H1 (cell line): ENCODE measurements around the gene RABGAP1. TPM values are rescaled to one million over a fixed set of nuclear protein-coding genes. Genes with fewer than 3 reads are reported as not detected.

Source experiments
- CTCF ChIA-PET: fragments of 300-600 bp; sonication (Branson Sonifier 250); formaldehyde crosslinking; loops from one replicate; lab custom pipeline; 2021; ENCODE audit not compliant: partially characterized antibody; lab: Charles Lee
- POLR2A ChIA-PET: fragments of 300-600 bp; sonication (Branson Sonifier 250); formaldehyde crosslinking; loops from one replicate; lab custom pipeline; 2021; ENCODE audit warnings: inconsistent platforms; ENCODE audit not compliant: partially characterized antibody; lab: Charles Lee
- DNase-seq, 2 experiments: peaks; one replicate each; pipeline versions ENCODE4 v3.0.0 to v3.0.0-alpha.2; 2010 to 2022; ENCODE audit warnings: low spot score in 2 of 2, low read depth in 1 of 2, mixed read lengths in 1 of 2
- FAIRE-seq: peaks from 2 replicates; lab custom pipeline; 2011; peaks lifted over from hg19 to GRCh38; lab: Jason Lieb, UNC
- H2AFZ ChIP-seq: 2 replicates; pipeline ENCODE4 v1.8.1; 2012; ENCODE audit warnings: low read length, inconsistent platforms
- H2AK5ac ChIP-seq: 2 replicates; pipeline ENCODE4 v1.6.1; 2013; ENCODE audit warnings: low read depth, low read length
- H2BK120ac ChIP-seq: replicated peaks from 2 replicates; pipeline ENCODE3; 2013; ENCODE audit warnings: low read depth, low read length, inconsistent platforms
- H2BK12ac ChIP-seq: 2 replicates; pipeline ENCODE4 v1.6.1; 2013; ENCODE audit warnings: low read depth, low read length
- H2BK15ac ChIP-seq: 2 replicates; pipeline ENCODE4 v1.6.1; 2013; ENCODE audit warnings: low read length
- H2BK20ac ChIP-seq: 2 replicates; pipeline ENCODE4 v1.6.1; 2013; ENCODE audit warnings: low read length
- H2BK5ac ChIP-seq: 2 replicates; pipeline ENCODE4 v1.6.1; 2013; ENCODE audit warnings: low read depth, low read length
- H3K14ac ChIP-seq: 2 replicates; pipeline ENCODE4 v1.6.1; 2013; ENCODE audit warnings: inconsistent platforms; ENCODE audit not compliant: insufficient read length
- H3K18ac ChIP-seq: 2 replicates; pipeline ENCODE4 v1.6.1; 2013; ENCODE audit warnings: low read length; ENCODE audit errors: extremely low read depth
- H3K23ac ChIP-seq: 2 replicates; pipeline ENCODE4 v1.6.1; 2013; ENCODE audit warnings: inconsistent platforms; ENCODE audit not compliant: insufficient read length
- H3K23me2 ChIP-seq: 2 replicates; pipeline ENCODE4 v1.6.1; 2013; ENCODE audit warnings: low read depth, low read length
- H3K27ac ChIP-seq: 2 replicates; pipeline ENCODE4 v1.6.1; 2011; ENCODE audit warnings: low read depth, low read length, inconsistent platforms
- H3K27me3 ChIP-seq, 4 experiments: replicated peaks in 1 of 4; 1 replicate in 1 of 4; 2 replicates in 3 of 4; pipeline versions ENCODE4 v1.6.1 to v1.8.1; 2011 to 2013; ENCODE audit warnings: low read length in 3 of 4, mild to moderate bottlenecking in 3 of 4, inconsistent platforms in 2 of 4, mixed read lengths in 2 of 4, moderate library complexity in 1 of 4; ENCODE audit not compliant: control insufficient read depth in 3 of 4, insufficient read depth in 3 of 4; ENCODE audit errors: extremely low read depth in 1 of 4
- H3K36me3 ChIP-seq, 4 experiments: 2 replicates each; pipeline versions ENCODE4 v1.6.1 to v1.8.1; 2011 to 2013; ENCODE audit warnings: mild to moderate bottlenecking in 4 of 4, low read length in 3 of 4, moderate library complexity in 2 of 4, control low read depth in 1 of 4, inconsistent platforms in 1 of 4; ENCODE audit not compliant: insufficient read depth in 4 of 4, control insufficient read depth in 2 of 4
- H3K4ac ChIP-seq: replicated peaks from 2 replicates; pipeline ENCODE3; 2013; ENCODE audit warnings: low read length, low read depth, mixed read lengths, inconsistent platforms; ENCODE audit not compliant: insufficient read length
- H3K4me1 ChIP-seq, 4 experiments: replicated peaks in 1 of 4; 1 replicate in 1 of 4; 2 replicates in 3 of 4; pipeline versions ENCODE4 v1.6.1 to v1.8.1; 2011 to 2013; ENCODE audit warnings: low read length in 3 of 4, inconsistent platforms in 2 of 4, mixed read lengths in 1 of 4; ENCODE audit not compliant: insufficient read depth in 4 of 4, control insufficient read depth in 3 of 4
- H3K4me2 ChIP-seq, 2 experiments: 2 replicates each; pipeline versions ENCODE4 v1.6.1 to v1.8.1; 2011 to 2013; ENCODE audit warnings: low read depth in 2 of 2, low read length in 2 of 2, control low read depth in 1 of 2, inconsistent platforms in 1 of 2, mild to moderate bottlenecking in 1 of 2; ENCODE audit not compliant: insufficient read depth in 1 of 2
- H3K4me3 ChIP-seq, 4 experiments: fragments of 200-600, 300-600 bp in 1 of 4; sonication (generic), shearing (Covaris generic), sonication (Bioruptor Twin) in 1 of 4; 2 replicates each; pipeline versions ENCODE4 v1.5.1 to v1.8.1; 2011 to 2016; ENCODE audit warnings: low read length in 4 of 4, low read depth in 3 of 4, control low read depth in 2 of 4, inconsistent platforms in 2 of 4, mild to moderate bottlenecking in 2 of 4, mixed read lengths in 1 of 4, moderate library complexity in 1 of 4; ENCODE audit not compliant: insufficient read depth in 2 of 4; ENCODE audit errors: extremely low read depth in 1 of 4
- H3K56ac ChIP-seq: replicated peaks from 2 replicates; pipeline ENCODE3; 2013; ENCODE audit warnings: low read depth, mild to moderate bottlenecking, mixed read lengths, low read length, inconsistent platforms; ENCODE audit not compliant: insufficient read length
- H3K79me1 ChIP-seq: 2 replicates; pipeline ENCODE4 v1.6.1; 2013; ENCODE audit warnings: low read depth, low read length, control low read depth
- H3K79me2 ChIP-seq, 2 experiments: 2 replicates each; pipeline versions ENCODE4 v1.6.1 to v1.8.1; 2012 to 2013; ENCODE audit warnings: low read length in 2 of 2, mild to moderate bottlenecking in 2 of 2, inconsistent platforms in 1 of 2; ENCODE audit not compliant: insufficient read depth in 2 of 2, control insufficient read depth in 1 of 2
- H3K9ac ChIP-seq, 4 experiments: replicated peaks in 1 of 4; 1 replicate in 1 of 4; 2 replicates in 3 of 4; pipeline versions ENCODE4 v1.6.1 to v1.8.1; 2011 to 2013; ENCODE audit warnings: low read depth in 3 of 4, low read length in 3 of 4, control low read depth in 2 of 4, mild to moderate bottlenecking in 2 of 4, moderate library complexity in 2 of 4, inconsistent platforms in 1 of 4; ENCODE audit errors: extremely low read depth in 1 of 4
- H3K9me3 ChIP-seq, 2 experiments: 2 replicates each; pipeline versions ENCODE4 v1.6.1 to v1.8.1; 2012 to 2013; ENCODE audit warnings: mild to moderate bottlenecking in 2 of 2, moderate library complexity in 2 of 2, control low read depth in 1 of 2, inconsistent platforms in 1 of 2, low read depth in 1 of 2, low read length in 1 of 2, mixed read lengths in 1 of 2; ENCODE audit not compliant: insufficient read depth in 2 of 2
- H4K20me1 ChIP-seq, 2 experiments: replicated peaks in 1 of 2; 2 replicates each; pipeline versions ENCODE3 to v1.8.1; 2011 to 2013; ENCODE audit warnings: inconsistent platforms in 2 of 2, low read length in 2 of 2, mild to moderate bottlenecking in 1 of 2; ENCODE audit not compliant: insufficient read depth in 2 of 2, control insufficient read depth in 1 of 2
- H4K5ac ChIP-seq: 2 replicates; pipeline ENCODE4 v1.6.1; 2013; ENCODE audit warnings: low read length, low read depth, mixed read lengths, inconsistent platforms; ENCODE audit not compliant: insufficient read length
- H4K8ac ChIP-seq: 2 replicates; pipeline ENCODE4 v1.8.0; 2013; ENCODE audit warnings: mild to moderate bottlenecking, moderate library complexity, low read length, inconsistent platforms; ENCODE audit not compliant: insufficient read depth; ENCODE audit errors: extremely low read depth
- H4K91ac ChIP-seq: replicated peaks from 2 replicates; pipeline ENCODE3; 2013; ENCODE audit warnings: low read length, mixed read lengths, inconsistent platforms; ENCODE audit not compliant: insufficient read length
- KDM5A ChIP-seq: fragments of 200-600 bp; IDR thresholded peaks from 2 replicates; pipeline ENCODE4 v1.7.1; 2012; ENCODE audit warnings: mild to moderate bottlenecking, low read length, inconsistent platforms, mixed read lengths
- RBBP5 ChIP-seq: IDR thresholded peaks from 2 replicates; pipeline ENCODE4 v1.7.1; 2012; ENCODE audit warnings: low read depth, mild to moderate bottlenecking, inconsistent platforms, low read length, moderate library complexity, borderline replicate concordance
- TEAD4 ChIP-seq: IDR thresholded peaks from 2 replicates; pipeline ENCODE4 v1.6.1; 2012; ENCODE audit warnings: low read depth, low read length, inconsistent platforms, mixed read lengths
- WGBS, 2 experiments: shearing (Covaris generic) in 1 of 2; methylation state at CpG; one replicate each; pipeline versions ENCODE4 v1.1.6 to v1.1.7; 2013 to 2015; ENCODE audit warnings: low lambda C conversion rate in 2 of 2, mixed read lengths in 2 of 2, inconsistent platforms in 1 of 2, low coverage in 1 of 2, missing lambda C conversion rate in 1 of 2; ENCODE audit not compliant: insufficient replicate concordance in 2 of 2, insufficient coverage in 1 of 2, insufficient read length in 1 of 2; ENCODE audit errors: extremely low coverage in 1 of 2, missing lambda C conversion rate in 1 of 2; 5-methylcytosine and 5-hydroxymethylcytosine counted together
- polyA plus RNA-seq, 7 experiments: library from polyadenylated mRNA; depleted of rRNA in 3 of 7; stranded (reverse) in 5 of 7; unstranded in 2 of 7; fragments of >200 nt in 5 of 7; fragments of 200-250 nt in 2 of 7; gene quantifications; 1 replicate in 5 of 7; 2 replicates in 1 of 7; 4 replicates in 1 of 7; pipeline versions ENCODE4 v1.2.1 to v1.2.3, GENCODE V29; 2011 to 2013; ENCODE audit warnings: missing spikeins in 2 of 7, mixed read lengths in 2 of 7
- total RNA-seq: library from RNA; stranded (reverse); fragmentation: NEBNext Ultra II Directional; extraction: Animal tissue kit (Norgen Biotek cat#: 25700); gene quantifications from 2 replicates; pipeline ENCODE4 v1.2.1, GENCODE V29; 2021

The RABGAP1 gene
- total and polyA plus RNA-seq, 2 of the 8 experiments (the other 6 are each of a cell fraction or from before 2014, with no cell fraction given): 15.7 to 38.3 TPM

DNA sequence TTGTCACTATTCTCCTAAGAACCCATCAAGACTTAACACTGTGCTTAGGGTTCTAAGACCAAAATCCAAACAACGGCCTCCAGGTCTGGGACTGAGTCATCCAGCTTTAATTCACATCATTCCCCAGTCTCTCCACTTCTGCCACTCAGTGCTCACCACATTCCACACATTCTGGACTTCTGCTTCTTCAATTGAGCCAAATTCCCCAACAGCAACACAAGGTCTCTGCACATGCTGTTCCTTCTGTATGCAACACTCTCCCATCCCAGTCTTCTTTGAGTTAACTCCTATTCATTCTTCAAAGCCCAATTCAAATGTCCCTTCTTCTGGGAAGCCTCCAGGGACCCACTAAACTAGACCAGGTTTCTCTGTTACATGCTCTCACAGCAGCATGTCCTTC lies 190.4 kb downstream of the RABGAP1 start:
- no peak overlapping the region for H2BK5ac ChIP-seq
- TF ChIP-seq KDM5A: no peak
- TF ChIP-seq TEAD4: 0 out of 2 replicates have a peak, but pooled peaks have one; percentile 36
- TF ChIP-seq RBBP5: no peak
- TF ChIP-seq, all 59 proteins: peak for 1
- Histone ChIP-seq H3K27ac (no peak overlapping the region), H3K56ac (no peak overlapping the region), H3K4me3 (no peak overlapping the region), H3K9me3 (no peaks in the 10 kb centered on the region), H3K36me3 (peaks cover 0 to 42% (median 26%) of the 10 kb centered on the region in 4 experiments; a peak in 5 of 8 replicates), H3K23ac (no peak overlapping the region), H3K27me3 (no peaks in the 10 kb centered on the region), H2BK20ac (no peak overlapping the region), H3K9ac (no peak overlapping the region), H3K18ac (no peak overlapping the region), H2BK12ac (no peak overlapping the region), H4K91ac (no peak overlapping the region), H4K5ac (no peak overlapping the region), H3K4ac (no peak overlapping the region), H3K4me2 (no peak overlapping the region), H2AK5ac (no peak overlapping the region), H2AFZ (no peak overlapping the region), H3K79me1 (no peaks in the 10 kb centered on the region), H4K8ac (no peak overlapping the region), H2BK120ac (no peak overlapping the region), H2BK15ac (no peak overlapping the region), H3K79me2 (no peaks in the 10 kb centered on the region), H3K14ac (no peak overlapping the region), H4K20me1 (peaks cover 0 to 2% of the 10 kb centered on the region in 2 experiments), H3K4me1 (no peaks in the 10 kb centered on the region), H3K23me2 (no peaks in the 10 kb centered on the region)
- 90% methylated on average over 1 of the region's 1 CpG; no CpG with 5 or more reads in 1 of the 2 experiments for WGBS, 2 experiments
- CTCF ChIA-PET: interaction anchor here (1.3 kb wide), 1 partner anchor 94 kb away, joined by 5 read pairs; no protein-coding TSS in a partner anchor
- FAIRE-seq: no peak
- POLR2A ChIA-PET: no interaction called here
- DNase-seq: no peak
